Mammary epithelial cell (primary cell): ENCODE measurements around the gene TMA7.

Experiments used
- CTCF ChIP-seq, 2 donors: IDR thresholded peaks in 1 of 2; conservative IDR thresholded peaks in 1 of 2; 2 replicates each; pipeline ENCODE4 v1.5.1; 2011 to 2012; ENCODE audit warnings: inconsistent platforms in 2 of 2, low read length in 2 of 2, mild to moderate bottlenecking in 2 of 2, control low read depth in 1 of 2, low read depth in 1 of 2; ENCODE audit not compliant: insufficient read depth in 1 of 2; ENCODE audit errors: extremely low read depth in 1 of 2
- EZH2 ChIP-seq: IDR thresholded peaks from 2 replicates; pipeline ENCODE4 v1.6.1; 2012; ENCODE audit warnings: low read length, inconsistent platforms, borderline replicate concordance

DNA sequence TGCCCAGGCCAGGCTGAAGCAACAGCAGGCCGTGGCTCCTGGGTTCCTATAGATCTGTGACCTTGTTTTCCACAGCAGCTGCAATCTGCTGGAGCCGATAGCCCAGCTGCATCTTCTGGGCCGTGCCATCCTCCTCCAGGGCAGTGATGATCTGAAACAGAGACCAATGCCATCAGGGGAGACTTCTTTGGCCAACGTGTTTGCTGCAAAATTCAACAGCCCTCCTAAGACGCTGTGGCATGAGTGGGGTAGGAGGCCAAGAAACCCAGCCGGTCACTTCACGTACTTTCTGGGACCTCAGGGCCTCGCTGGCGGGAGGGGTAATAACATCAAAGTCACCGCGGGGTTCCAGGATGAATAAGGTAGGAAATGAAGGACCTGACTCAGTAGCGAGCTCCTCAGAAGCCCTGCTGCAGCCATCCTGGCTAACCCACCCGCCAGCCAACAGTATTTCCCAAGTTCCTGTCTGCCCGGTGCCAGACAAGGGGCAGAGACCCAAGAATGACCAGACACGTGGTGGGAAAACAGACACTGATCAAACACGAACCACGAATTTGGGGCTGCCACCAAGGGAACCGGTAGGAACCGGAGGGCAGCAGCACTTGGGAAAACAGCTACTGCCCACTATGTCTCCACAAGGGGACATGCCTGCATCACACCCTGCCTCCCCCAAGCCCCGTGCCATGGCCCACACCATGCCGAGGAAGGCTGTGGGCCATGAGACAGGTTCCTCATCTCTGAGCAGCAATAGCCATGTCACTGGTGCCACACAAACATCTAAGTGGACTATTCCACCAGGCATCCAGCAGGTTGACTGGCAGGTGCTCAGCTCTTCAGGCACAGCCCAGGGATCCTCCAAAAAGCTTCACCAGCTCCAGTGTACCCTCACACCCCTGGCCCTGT lies 35.4 kb upstream of the TMA7 start:
- TF ChIP-seq CTCF (conservative IDR thresholded peaks at IDR 0.05 in 1 of 2, IDR thresholded peaks at IDR 0.05 in 1 of 2; ENCODE audit: extremely low read depth in 1 of 2, insufficient read depth in 1 of 2, low read depth in 1 of 2, low read length in 2 of 2) (no peak), EZH2 (no peak)
